ENCODE data around the gene SOX8.
"Not testable (repeated sequence)": the region's sequence is repeated elsewhere in the genome, so short reads cannot be mapped to it uniquely, and the experiment has no call there.

Gene SOX8

DNA sequence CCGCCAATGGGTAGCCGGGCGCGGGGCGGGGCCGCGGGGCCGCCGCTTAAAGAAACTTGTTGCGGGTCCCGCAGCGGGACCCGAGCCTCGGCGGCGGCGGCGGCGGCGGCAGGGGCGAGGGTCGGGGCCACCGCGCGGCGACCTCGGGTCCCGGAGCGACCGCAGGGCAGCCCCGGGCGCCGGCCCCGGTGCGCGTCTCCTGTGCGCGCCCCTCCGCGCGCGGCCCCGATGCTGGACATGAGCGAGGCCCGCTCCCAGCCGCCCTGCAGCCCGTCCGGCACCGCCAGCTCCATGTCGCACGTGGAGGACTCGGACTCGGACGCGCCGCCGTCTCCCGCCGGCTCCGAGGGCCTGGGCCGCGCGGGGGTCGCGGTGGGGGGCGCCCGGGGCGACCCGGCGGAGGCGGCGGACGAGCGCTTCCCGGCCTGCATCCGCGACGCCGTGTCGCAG is at the start of gene SOX8:
SOX8 (plus strand) TSS at position 76 of the 450 bp plus-strand sequence; CDS start at position 229, 153 bp downstream.
- DNase-seq (ENCODE audit: low spot score): no peak

DNA sequence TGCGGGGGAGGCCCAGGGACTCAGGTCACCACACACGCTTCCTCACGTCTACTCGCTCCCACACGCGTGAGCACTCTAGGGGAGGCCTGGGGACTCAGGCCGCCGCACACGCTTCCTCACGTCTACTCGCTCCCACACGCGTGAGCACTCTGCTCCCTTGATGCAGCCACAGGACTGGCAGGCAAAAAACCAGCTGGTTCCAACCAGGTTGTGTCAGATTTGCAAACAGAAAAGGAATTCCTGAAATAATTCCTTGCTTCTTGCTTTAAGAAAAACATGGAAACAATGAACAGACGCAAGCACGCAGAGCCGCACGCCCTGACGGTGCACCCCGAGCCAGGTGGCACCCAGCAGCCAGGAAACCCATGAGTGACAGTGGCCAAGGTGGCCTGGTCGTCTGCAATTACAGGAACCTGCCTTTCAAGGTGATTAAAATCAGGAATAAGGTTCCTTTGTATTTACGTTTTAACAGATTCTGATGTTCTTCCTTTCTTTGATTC is 48.7 kb upstream of the SOX8 start:
- DNase-seq (ENCODE audit: low spot score): no peak

DNA sequence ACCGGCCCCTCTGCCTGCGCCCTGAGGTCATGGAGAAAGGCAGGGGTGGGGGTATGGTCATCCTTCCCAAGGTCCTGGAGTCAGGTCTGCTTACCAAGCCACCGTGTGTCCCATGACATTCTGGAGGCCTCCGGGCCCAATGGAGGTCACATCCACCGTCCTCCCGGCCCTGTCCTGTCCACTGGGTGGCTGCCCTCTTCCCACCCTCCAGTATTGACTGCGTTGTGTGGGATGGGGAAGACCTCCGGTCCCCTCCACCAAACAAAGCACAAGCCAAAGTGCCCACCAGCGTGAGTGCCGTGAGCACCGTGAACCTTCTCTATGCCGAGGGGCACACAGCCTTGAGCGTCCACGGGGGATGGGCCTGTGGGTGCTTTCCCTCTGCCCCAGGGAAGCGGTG is 48.0 kb upstream of the SOX8 start:
- no peak for DNase-seq (ENCODE audit: low spot score)

DNA sequence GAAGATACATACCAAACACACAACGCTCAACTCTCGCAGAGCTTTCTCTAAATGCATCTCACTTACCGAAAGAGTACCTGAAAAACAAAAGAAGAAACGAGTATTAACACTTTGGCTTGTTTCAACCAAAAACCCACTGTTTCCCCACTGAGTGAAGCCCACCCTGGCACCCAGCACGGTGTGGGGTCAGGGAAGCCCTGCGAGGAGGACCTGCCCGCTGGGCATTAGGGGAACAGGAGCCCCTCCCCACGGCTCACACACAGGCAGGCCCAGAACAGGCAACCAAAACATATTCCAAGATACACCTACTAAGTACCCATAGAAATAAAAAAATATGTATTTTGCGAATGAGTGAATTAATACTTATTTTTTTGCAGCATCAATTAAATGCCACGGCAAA is 47.4 kb upstream of the SOX8 start:
- DNase-seq (ENCODE audit: low spot score): no peak

DNA sequence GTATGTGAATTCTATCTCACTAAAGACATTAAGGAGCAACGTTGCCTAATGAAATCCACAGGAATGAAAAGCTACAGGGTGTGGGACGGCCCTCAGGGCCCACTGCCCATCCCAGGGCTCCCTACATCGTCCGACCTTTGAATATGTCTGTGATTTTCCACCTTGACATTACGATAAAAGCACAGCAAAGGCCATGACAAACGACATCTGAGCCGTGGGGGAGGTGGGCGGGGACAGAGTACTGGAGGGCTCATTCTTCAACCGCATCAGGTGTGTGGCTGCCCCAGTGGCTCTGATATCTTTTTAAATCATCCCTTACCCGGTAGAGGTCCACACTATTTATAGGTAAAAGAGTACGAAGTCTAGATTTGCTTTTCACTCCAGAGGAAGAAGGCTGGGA is 45.9 kb upstream of the SOX8 start:
- no peak for DNase-seq (ENCODE audit: low spot score)

DNA sequence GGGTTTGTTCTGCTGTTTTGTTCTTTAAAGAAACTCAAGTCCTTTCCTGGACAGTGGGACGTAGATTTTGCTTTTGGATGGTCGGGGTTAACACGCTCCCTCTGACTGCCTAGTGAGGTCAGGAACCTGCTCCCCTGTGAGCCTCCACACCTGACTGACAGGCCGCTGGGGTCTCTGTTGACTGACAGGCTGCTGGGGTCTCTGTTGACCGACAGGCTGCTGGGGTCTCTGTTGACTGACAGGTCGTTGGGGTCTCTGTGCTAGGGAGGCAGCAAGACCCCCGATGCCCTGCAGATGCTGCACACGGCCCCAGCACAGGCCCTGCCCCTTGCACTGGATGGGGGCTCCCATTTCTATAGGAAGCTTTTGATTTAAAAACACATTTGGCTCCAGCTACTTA is 44.3 kb upstream of the SOX8 start:
- DNase-seq (ENCODE audit: low spot score): no peak

DNA sequence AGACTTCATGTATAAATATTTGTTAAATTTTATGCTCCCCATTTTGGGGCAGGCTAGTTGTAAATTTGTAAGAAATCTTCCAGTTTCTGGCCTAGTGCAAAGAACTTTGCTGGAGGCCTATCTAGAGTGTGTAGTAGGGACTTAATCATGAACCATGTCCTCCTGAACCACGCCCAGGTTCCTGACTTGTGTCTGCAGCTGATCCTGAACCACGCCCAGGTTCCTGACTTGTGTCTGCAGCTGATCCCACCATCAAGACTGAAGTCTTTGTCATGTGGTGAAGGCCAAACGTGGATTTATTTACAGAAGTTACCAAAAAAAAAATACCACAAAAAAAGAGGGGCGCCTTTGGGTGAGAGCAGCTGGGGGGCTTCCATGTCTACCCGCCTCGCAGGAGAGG is 43.8 kb upstream of the SOX8 start:
- no peak for DNase-seq (ENCODE audit: low spot score)

DNA sequence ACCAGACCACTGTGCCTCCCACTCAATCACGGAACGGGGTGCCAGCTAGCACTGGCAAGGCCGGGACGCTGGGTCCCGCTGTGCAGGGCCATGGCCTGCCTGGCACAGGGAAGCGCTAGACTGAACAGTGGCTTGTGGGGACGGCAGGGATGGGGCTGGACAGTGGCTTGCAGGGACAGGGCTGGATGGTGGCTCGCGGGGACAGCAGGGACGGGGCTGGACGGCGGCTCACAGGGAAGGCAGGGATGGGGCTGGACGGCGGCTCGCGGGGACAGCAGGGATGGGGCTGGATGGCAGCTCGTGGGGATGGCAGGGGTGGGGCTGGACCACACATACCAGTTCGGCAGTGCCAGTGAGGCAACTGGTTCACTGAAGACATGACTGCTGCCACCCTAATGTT is 43.4 kb upstream of the SOX8 start:
- DNase-seq (ENCODE audit: low spot score): no peak

DNA sequence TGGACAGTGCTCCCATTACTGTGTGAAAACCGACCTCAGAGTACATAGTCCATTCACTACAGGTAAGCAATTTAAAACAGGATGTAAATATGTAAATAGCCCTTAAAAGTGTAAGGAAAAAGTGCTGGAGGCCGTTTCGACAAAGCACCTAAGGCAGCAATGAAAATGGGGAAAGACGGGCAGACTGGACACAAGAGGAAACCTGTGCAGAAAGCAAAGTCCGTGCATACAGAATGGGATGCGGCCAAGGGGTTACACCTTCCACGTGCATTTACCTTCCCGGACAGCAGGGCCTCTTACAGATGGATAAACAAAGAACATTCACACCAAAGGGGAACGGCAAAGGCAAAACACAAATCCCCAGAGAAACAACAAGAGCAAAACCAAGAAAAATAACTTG is 42.8 kb upstream of the SOX8 start:
- no peak for DNase-seq (ENCODE audit: low spot score)

DNA sequence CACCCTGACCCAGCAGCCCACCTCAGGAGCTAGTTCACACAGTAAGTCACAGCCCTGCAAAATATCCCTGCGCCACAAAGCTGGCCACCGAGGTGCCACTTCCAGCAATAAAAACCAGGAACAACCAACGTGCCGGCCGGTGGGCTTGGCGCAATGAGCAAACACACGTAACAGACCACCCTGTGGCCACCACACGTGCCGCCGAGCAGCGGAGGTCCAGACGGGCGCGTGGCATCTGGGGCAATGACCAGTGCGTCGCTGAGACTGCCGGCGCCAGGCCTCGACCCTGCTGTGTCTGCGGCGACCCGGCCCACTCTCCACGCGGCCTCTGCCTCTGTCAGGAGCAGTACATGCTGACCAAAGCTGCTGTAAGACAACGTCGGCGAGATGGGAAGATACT is 42.3 kb upstream of the SOX8 start:
- no peak for DNase-seq (ENCODE audit: low spot score)

DNA sequence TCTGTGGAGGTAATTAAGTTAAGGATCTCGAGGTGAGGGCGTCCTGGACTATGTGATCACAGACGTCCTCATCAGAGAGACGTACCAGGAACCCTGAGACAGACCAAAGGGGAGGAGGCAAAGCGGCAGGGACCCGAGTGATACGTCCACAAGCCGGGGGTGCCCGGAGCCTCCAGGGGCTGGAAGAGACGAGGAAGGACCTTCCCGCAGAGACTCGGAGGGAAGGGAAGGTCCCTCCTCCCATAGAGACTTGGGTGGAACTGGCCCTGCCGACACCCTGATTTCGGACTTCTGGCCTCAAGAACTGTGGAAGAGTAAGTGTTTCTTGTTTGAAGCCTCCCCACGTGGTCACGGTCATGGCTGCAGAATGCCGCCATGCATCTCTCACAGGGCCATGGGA is 41.6 kb upstream of the SOX8 start:
- no peak for DNase-seq (ENCODE audit: low spot score)

DNA sequence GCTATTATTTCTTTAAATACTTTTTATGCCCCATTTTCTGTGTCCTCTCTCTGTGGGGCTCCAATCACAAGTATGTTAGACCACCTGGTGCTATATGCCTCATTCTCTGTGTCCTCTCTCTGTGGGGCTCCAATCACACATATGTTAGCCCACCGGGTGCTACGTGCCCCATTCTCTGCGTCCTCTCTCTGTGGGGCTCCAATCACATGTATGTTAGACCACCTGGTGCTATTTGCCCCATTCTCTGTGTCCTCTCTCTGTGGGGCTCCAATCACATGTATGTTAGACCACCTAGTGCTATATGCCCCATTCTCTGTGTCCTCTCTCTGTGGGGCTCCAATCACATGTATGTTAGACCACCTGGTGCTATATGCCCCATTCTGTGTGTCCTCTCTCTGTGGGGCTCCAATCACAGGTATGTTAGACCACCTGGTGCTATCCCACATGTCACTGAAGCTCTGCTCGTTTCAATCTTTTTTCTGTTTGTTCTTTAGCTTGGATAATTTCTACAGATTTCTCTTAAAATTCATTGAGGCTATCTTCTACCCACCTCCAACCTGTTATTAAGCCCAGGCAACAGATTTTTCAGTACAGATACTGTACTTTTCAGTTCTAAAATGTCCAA is 39.0 kb upstream of the SOX8 start:
- DNase-seq (ENCODE audit: low spot score): no peak

DNA sequence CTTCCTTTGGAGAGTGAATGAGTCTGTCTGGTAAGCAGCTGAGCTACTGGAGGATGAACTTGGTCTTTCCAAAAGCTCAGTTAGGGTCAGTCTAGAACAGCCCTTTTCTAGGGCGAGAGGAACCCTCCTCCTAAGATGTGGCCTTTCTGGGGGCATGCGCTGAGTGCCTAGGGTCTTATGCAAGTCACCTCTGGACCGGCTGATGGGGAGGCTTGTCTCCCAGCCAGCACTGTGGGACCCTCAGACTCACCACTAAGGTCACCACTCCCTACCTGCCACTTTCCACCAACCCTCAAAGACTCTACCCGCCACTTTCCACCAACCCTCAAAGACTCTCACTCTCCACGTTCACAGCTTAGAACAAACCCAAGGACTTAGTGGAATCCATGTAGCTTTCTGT is 37.6 kb upstream of the SOX8 start:
- no peak for DNase-seq (ENCODE audit: low spot score)

DNA sequence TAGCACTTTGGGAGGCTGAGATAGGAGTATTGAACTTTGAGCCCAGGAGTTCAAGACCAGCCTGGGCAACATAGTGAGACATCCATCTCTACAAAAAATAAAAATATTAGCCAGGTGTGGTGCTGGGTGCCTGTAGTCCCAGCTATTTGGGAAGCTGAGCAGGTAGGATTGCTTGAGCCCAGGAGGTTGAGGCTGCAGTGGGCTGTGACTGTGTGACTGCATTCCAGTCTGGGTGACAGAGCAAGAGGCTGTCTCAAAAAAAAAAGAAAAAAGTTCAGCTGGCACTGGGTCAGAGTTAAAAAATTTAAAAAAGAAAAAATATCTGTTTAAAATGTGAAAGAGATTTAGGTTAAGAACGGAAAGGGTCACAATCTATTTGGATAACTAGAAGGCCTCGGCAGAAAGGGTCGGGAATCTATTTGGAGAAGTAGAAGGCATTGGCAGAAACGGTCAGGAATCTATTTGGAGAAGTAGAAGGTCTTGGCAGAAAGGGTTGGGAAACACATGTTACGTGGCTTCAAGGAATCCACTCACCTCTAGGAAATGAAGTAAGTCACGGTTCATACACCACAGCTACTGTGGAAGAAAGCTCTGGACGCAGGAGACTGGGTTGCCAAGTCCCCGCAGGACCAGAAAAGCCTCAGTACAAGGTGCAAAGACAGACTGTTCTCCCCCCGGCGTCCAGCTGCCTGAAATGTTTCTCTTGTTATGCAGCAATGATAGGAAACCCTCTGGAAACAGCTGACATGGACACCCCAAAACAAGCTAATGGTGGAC is 36.1 kb upstream of the SOX8 start:
- DNase-seq (ENCODE audit: low spot score): no peak

DNA sequence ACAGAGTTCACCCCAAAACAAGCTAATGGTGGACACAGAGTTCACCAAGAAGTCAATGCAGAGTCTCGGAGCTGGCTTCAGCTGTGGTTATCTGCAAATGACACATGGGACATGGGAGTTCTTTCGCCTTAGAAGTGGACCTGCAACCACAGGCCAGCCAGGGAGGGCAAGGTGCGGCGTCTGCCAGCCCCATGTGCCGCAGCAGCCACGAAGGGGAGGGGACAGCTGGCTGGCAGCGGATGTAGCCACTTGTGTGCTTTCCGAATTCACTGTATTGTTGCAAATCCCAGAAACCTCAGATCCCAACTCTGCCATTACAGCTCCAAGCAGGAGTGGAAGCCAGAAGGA is 35.5 kb upstream of the SOX8 start:
- no peak for DNase-seq (ENCODE audit: low spot score)

DNA sequence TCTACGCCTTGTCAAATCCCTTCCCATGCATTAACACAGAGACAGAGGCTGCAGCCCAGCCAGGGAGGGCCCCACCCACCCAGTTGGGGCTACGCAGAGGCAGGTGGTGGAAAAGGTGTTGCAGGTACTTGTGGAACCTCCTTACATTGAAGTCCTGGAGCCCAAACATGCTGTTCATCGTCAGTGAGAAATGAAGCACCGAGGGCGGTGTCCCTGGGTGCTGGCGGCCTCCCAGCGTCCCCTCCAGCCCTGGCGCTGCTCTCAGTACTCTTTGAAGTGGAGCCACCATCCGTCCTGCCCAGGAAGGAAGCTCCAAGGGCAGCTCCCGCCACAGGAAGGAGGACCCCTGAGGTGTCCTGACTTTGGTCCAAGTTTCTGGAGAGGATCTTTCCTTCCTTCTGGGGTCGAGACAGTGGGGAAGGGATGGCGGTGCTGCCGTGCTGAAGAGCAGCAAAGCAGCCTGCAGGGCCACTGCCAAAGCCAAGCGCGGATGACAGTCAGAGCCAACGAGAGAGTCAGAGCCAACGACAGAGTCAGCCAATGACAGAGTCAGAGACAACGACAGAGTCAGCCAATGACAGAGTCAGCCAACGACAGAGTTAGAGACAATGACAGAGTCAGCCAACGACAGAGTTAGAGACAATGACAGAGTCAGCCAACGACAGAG is 34.2 kb upstream of the SOX8 start:
- DNase-seq (ENCODE audit: low spot score): no peak

DNA sequence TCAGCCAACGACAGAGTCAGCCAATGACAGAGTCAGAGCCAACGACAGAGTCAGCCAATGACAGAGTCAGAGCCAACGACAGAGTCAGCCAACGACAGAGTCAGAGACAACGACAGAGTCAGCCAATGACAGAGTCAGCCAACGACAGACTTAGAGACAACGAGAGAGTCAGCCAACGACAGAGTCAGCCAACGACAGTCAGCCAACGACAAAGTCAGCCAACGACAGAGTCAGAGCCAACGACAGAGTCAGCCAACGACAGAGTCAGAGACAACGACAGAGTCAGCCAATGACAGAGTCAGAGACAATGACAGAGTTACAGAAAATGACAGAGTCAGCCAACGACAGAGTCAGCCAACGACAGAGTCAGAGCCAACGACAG is 33.7 kb upstream of the SOX8 start:
- DNase-seq (ENCODE audit: low spot score): not testable (repeated sequence)

DNA sequence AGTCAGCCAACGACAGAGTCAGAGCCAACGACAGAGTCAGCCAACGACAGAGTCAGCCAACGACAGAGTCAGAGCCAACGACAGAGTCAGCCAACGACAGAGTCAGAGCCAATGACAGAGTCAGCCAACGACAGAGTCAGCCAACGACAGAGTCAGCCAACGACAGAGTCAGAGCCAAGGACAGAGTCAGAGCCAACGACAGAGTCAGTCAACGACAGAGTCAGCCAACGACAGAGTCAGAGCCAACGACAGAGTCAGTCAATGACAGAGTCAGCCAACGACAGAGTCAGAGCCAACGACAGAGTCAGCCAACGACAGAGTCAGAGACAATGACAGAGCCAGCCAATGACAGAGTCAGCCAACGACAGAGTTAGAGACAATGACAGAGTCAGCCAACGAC is 32.8 kb upstream of the SOX8 start:
- DNase-seq (ENCODE audit: low spot score): not testable (repeated sequence)

DNA sequence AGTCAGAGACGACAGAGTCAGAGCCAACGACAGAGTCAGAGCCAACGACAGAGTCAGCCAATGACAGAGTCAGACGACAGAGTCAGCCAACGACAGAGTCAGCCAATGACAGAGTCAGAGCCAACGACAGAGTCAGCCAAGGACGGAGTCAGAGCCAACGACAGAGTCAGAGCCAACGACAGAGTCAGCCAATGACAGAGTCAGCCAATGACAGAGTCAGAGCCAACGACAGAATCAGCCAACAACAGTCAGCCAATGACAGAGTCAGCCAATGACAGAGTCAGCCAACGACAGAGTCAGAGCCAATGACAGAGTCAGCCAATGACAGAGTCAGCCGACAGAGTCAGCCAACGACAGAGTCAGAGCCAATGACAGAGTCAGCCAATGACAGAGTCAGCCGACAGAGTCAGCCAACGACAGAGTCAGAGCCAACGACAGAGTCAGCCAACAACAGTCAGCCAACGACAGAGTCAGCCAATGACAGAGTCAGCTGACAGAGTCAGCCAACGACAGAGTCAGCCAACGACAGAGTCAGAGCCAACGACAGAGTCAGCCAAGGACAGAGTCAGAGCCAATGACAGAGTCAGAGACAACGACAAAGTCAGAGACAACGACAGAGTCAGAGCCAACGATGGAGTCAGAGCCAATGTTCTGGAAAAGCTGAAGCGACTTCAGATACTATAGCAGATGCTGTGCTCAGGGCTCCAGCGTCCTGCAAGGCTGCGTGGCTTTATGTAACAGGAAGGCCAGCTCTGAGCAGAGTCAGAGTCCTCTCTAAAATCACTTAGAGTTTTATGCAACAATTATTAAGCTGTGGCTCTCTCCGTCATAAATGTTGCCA is 30.6 kb upstream of the SOX8 start:
- not testable (repeated sequence) for DNase-seq (ENCODE audit: low spot score)

DNA sequence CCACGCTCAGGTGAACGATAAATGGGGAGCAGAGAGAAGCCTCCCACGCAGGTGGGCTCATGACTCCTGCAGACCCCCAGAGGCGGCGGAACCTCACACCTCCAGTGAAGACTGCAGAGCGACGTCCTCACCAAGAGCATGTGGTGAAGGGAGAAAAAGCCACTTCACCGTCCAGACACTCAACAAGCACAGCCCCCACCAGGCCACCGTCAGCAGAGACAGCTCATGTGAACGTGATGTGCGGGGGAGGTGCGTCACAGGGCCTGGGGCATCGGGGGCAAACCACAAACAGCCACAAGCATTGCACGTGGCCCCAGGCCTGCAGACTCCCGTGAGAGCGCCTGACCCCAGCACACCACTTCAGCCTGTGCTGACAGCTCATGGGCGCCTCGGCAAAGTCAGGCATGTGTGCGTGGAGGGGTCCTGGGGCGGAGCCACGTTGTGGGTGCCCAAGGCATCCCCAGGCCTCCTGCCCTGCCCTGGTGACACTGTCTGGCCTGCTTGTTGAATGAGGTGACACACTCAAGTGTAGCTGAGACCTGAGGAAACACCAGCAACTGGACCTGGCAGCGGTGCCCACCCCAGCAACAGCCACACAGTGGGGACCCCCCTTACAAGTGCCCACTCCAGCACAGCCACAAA is 29.8 kb upstream of the SOX8 start:
- DNase-seq (ENCODE audit: low spot score): no peak

DNA sequence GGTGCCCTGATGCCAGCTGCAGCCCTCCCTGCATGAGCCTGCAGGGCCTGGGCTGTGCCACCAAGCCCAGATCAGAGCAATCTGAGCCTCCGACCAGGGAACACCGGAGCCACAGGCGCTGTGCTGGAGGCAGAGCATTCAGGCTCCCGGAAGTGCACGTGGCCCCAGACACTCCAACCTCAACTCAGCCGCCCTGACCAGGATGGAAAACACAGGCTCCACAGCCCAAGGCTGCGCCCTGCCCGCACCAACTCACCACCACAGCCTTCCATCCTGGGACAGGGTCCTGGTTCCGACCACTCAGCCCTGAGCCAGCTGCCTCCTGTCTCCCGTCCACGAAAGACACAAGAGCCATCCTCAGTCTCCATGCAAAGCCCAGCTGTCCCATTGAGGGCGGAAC is 29.2 kb upstream of the SOX8 start:
- no peak for DNase-seq (ENCODE audit: low spot score)

DNA sequence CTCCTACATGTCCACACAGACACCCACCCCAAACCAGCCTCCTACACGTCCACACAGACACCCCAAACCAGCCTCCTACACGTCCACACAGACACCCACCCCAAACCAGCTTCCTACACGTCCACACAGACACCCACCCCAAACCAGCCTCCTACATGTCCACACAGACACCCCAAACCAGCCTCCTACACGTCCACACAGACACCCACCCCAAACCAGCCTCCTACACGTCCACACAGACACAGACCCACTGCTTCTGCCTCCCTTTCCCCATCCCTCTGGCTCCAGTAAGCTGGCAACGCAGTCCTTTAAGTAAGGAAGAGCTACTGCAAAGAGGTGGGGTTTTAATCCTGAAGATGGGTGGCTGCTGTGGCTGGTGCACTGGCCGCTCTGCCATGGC is 27.8 kb upstream of the SOX8 start:
- not testable (repeated sequence) for DNase-seq (ENCODE audit: low spot score)

All from putamen (tissue), 1 donor.